GM19240 (cell line): ENCODE measurements around the gene CTNND2.
"Not testable (repeated sequence)": the region's sequence is repeated elsewhere in the genome, so short reads cannot be mapped to it uniquely, and the experiment has no call there.

ENCODE experiments used
- DNase-seq: peaks from one replicate; pipeline ENCODE4 v3.0.0; 2011; ENCODE audit warnings: low spot score; ENCODE audit not compliant: insufficient read length

CTNND2 gene

DNA sequence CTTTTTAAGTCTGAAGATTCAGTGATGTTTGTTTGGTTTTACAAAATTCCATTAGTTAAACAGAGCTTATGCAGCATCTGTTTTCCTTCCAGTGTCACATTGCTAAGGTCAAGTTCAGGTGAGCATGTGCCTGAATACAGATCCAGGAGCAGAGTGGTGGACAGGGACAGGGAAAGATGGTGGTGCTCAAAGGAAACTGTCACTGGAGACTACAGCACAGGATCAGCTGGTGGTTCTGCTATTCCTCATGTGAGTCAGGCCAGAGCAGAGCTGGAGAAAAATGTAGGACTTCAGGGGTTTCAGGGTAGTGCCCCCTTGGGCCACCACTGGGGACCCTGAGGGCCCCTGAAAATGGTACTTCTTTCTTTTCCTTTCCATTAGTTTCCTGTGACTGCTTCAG, 859.7 kb downstream of the CTNND2 start:
- DNase-seq, result no peak

DNA sequence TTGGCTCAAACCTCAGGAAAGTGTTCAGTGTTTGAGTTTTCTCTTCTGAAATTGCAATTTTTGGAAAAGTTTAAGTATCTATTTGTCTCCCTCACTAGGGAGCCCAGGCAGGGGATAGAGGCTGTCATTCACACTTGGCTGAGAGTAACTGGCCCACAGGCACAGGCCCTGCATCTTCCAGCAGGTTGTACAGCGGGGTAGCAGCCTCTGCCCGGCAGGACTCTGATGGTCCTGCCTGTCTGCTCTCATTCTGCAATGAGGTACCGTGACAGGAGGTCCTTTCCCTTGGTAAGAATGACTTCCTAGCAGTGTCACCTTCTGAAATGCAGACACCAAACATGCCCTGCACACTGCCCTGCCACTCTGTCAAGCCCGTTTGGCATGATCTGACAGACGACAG, 860.4 kb downstream of the CTNND2 start:
- DNase-seq, result no peak

DNA sequence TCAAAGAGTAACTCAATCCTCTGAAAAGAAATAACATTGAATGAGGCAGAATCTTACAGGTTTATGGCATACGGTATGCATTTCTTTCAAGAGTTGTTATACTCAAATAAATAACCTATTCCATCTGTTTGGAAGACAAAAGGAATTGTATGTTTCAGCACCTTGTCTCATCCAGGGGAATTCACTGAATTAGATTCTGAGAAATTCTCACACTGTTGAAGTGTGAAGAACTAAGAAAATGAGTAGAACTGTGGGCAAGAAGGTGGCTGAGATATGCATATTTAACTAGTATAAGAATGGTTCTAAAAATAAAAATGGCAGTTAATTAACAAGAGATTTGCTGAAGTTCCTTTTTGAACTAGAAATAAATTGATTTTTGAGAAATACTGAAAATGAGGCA, 863.9 kb downstream of the CTNND2 start:
- DNase-seq, result no peak

DNA sequence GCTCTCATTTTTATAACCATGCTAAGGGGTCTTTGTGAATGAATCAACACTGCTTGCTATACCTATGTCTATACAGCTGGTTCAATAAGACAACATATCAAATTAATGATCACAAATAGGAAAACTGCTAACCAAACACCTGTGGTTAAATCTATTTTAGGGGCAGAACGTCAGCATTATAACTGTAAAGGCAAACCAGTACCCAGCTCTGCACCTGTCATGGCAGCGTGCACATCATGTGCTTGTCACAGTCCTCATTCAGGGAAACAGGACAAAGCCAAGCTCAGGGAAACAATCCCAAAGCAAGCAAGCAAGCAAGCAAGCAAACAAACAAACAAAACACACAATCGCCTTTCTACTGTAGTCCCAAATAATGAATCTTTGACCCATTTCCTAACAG, 865.5 kb downstream of the CTNND2 start:
- no peak for DNase-seq

DNA sequence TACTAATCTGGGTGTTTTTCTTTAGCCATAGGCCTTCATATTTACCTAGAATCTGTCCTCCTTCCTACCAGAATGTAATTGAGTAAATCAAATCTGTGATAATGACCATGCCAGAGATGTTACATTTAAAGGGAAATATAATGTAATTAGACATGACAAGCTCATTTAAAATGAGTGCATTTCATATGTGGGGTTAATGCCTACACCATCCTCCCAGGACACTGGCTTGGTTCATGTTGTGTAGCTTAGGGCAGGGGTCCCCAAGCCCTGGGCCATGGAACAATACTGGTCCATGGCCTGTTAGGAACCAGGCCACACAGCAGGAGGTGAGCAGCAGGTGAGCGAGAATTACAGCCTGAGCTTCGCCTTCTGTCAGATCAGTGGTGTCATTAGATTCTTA, 866.3 kb downstream of the CTNND2 start:
- DNase-seq, result no peak

DNA sequence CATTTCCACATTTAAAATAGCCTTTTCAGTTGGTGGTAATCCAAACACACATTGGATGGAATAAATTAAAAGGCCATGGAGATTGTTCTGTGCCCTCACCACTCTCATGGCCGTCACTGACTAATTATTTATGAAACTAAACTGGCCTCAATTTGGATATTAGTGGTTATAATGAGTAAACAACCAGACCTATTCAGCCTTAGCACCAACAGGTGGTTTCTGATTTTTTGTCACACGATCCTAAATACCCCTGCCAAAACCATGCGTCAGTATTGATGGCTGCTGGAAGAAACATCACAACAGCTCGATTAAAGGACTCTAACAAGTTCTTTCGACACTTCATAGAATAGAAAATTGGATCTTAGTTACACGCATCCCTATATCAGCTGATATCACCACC, 867.2 kb downstream of the CTNND2 start:
- no peak for DNase-seq

DNA sequence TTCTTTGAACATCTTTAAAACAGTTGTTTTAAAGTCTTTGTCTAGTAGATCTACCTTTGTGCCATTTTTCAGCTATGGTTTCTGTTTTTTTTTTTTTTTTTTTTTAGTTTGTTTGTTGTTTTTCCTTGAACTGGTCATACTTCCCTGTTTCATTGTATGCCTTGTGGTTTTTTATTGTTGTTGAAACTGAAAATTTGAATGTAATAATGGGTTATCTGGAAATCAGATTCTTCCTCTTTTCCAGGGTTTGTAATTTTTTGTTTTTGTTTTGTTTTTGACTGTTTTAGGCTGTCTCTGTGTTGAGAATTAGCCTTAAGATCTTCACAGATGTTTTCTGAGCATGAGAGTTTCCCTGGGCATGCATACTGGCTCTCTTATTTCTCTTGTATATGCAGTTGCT, 873.6 kb downstream of the CTNND2 start:
- no peak for DNase-seq

DNA sequence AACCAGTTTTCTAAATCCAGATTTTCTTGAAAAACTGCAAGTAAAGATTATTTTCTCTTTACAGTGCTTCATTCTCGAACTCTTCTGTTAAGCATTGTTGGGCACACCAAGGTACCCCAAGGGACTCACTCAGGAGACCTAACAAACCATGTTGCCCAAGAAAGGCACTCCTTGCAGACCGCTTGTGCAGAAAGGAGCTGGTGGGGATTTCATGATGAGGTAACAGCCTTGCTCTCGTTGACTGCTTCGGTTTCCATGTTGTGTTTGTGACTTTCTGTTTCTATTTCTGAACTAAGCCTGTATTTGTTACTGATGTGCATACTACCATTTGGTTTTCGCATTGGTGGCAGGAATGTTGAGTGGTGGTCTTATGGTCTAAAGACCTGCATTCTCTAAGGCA, 876.6 kb downstream of the CTNND2 start:
- no peak for DNase-seq

DNA sequence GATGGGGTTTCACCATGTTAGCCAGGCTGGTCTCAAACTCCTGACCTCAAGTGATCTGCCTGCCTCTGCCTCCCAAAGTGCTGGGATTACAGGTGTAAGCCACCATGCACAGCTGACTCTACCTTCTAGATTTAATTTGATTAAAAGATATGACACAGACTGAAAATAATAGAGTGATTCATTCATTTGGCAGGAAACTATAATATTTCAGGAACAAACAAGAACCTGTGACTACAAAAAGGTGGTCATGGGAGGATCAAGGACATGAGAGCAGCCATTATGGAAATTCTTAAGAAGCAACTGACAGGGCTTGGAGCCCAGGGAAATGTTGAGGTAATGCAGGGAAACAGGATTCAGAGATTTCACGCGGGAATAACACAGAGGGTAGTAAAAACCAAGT, 877.7 kb downstream of the CTNND2 start:
- DNase-seq, result no peak

DNA sequence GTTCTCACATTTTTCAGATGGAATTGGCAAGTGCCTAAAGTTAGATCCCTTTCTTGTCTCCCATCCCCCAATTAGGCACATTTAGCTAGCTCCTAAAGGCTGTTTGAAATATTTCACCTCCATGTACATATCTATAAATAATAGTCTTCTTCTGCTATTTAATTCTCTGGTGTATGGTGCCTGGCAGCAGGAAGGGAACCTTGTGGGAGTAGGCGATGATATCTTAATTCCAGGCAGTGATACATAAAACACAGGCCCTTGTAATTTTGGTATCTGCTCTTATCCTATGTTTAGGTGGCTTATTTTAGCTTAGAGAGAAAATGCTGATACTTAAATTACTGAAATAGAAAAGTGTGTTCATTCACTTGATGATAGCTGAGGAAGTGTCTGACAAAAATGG, 880.3 kb downstream of the CTNND2 start:
- no peak for DNase-seq

DNA sequence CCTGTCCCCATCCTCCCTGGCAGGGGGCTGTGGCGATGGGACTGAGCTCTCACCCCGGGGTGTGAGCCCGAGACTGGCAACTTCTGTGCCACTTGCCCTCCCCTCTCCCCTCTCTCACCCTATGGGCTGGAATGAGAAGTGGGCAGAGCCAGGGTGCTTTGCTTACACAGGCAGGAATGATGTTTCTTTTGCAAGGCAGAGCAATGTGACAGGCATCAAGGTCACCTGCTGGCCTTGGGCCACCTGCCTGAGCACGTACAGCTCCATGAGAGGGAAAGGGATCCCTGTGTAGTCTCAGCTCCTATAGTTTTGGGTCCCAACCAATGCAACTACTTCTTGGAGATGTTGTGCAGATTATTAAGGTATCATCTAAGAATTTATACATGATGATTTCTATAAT, 890.5 kb downstream of the CTNND2 start:
- no peak for DNase-seq

DNA sequence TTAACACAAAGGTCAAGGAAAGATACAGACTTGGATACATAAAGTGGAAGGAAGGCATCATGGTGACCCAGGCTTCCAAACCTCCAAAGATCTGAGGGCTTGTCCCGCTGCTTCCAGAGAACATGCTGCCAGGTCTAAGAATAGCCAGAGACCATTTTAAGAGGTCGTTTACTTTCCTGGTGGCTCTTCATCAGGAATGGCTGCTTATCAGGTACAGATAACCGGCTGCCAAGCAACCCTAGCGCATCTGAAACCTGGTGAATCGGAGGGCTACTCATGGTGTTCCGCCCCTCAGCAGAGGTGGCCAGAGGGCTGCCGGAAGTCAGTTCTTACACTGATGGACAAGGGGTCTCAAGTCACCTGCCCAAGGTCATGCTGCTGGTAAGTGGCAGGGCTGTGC, 892.0 kb downstream of the CTNND2 start:
- no peak for DNase-seq

DNA sequence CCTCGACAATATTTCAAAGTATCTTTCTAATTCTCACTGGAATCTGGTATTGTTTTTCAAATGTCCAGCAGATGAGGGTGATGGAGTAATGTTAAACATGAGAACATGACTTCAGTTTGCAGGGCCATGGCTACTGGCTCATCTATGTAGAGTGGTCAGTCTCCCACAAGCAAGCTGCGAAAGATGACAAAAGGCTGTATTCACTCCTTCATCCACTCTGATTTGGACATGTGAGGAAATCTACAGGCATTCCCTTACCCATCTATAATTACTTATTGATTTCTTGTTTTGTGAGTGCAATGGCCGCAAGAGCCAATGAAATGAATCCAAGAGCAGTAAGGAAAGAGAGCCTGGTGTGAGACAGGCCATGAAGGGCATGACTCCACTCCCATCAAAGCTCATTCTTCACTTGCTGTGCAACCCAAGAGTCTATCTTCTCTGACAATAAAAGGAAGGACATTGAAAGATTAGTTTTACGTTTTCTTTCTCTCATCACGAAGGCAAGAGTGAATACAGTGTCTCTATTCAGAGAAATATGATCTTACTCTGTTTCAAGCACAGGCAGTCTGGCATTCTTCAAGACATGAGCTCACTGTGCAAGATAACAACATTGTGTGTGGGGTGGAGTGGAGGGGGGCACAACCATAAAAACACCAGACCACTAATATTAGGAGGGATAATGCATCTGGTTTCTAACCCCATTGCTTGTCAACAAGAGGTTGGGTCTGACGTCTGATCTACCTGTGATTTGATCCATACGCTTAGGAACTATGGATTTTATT, 893.6 kb downstream of the CTNND2 start:
- DNase-seq, result no peak

DNA sequence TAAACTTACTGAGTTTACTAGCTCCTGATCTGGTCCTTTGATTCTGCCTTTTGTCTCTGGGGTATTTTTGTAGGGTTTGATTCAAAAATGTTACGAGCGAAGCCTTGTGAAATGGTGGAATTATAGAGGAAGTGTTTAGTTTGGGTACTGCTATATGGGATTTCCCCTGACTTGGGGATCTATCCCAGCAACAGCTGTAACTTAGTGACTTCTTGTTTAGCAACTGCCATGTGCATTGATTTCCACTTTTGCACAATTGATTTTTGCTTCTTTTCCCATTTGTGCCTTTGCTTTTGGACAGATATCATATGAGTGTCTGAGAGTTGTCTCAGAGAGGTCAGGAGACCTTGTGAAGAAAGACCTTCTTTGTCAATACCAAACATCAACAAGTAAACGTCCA, 894.7 kb downstream of the CTNND2 start:
- no peak for DNase-seq

DNA sequence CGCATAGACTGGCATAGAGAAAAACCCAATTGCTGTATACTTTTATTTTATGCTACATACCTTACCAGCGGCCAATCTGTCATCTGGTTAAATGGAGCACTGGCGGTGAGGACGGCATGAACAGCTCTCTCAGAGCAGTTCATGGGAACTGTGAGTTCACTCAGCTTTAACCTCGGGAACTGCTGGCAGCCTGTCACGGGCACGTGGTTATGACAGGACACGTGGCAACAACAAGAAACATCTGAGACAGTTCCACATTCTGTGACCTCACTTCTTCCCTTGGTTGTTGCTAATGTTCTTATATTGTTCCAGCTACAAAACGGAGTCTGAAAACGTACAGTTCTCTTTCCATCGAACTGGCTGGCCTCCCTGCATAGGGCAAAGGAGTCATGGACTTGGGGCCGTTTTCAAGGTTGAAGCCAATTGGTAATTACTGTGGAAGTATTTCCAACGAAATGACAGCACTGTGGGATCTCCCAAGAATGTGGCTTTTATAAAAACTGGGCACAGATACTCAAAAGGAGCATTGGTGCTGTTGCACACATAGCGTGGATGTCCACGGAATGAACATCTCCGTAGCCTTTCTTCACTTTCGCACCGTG, 896.9 kb downstream of the CTNND2 start:
- DNase-seq, result no peak

DNA sequence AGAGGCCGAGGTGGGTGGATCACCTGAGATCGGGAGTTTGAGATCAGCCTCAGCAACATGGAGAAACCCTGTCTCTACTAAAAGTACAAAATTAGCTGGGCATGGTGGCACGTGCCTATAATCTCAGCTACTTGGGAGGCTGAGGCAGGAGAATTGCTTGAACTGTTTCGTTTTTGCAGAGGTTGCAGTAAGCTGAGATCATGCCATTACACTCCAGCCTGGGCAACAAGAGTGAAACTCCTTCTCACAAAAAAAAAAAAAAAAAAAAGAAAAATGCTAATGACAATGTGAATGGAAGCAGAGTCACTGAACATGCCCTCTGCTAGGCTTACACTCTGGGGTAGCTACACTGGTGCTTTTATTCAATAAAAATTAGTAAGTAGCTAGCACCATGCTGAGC, 899.7 kb downstream of the CTNND2 start:
- not testable (repeated sequence) for DNase-seq

DNA sequence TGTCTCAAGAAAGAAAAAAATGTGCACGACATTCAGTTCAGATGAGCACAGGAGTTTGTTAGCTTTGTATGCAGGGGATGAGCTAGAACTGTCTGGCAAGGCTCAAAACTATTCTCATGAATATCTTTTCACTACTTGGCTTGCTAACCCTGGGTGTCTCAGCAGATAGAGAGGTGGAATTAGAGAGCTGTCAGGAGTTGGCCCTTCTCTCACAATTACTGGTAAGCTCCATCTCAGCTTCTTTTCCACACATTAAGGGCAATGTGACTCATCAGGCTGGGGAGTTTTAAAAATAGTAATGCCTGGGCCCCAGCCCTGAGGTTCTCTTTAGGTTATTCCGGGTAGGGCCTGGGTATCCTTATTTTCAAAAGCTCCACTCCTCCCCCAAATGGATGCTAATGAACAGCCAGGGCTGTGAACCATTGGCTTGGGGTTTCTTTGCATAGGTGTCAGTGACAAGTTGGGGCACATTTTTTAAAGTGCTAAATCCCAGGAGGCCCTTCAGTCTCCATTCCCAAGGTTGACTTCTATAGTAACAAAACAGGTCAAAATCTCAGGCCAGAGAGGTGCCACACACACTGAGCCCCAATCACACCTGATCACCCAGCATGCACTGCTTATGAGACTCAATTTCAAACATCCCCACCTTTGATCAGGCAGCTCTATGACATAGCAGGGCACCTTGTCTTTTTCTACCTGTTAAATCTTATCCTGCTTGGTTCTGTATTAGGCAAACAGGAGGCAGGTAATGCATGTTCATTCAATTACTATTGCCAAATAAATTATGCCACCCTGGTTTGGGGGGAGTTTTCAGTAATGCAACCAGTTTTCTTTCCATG, 903.5 kb downstream of the CTNND2 start:
- DNase-seq, result no peak

DNA sequence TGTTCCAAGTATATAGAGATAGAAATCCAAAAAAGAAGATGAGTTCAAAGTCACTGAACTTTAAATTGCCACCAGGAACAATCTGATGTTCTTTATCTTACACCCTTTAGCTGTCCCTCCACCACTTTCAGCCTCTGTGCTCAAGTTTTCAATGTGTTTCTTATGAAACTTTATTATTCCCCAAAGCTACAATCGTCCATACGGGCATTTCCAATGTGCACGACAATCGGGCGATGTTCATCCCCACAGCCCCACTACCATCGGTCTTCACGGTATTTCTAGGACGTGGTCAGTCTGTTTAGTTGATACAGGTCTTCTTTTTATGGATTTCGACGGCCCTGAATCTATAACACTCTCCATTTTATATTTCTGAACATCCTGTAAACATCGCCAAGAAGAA, 904.5 kb downstream of the CTNND2 start:
- no peak for DNase-seq

DNA sequence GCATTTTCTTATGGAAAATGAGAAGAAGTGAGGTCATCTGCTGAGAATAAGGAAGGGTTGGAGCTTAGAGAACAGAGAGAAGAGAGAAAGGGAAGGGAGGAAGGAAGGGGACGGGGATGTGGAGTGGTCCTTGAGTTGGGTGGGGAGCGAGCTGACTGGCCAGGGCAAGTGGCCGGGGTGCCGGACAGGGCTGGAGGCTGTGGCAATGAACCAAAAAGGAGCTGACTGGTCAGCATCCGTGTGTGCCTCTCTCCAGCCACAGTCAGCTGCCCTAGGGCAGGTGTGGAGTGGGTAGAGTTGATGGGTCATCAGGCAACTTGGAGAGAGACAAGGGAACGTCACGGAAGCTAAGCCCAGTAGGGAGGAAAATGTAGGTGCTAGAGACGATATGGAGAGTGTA, 908.4 kb downstream of the CTNND2 start:
- DNase-seq, result no peak

DNA sequence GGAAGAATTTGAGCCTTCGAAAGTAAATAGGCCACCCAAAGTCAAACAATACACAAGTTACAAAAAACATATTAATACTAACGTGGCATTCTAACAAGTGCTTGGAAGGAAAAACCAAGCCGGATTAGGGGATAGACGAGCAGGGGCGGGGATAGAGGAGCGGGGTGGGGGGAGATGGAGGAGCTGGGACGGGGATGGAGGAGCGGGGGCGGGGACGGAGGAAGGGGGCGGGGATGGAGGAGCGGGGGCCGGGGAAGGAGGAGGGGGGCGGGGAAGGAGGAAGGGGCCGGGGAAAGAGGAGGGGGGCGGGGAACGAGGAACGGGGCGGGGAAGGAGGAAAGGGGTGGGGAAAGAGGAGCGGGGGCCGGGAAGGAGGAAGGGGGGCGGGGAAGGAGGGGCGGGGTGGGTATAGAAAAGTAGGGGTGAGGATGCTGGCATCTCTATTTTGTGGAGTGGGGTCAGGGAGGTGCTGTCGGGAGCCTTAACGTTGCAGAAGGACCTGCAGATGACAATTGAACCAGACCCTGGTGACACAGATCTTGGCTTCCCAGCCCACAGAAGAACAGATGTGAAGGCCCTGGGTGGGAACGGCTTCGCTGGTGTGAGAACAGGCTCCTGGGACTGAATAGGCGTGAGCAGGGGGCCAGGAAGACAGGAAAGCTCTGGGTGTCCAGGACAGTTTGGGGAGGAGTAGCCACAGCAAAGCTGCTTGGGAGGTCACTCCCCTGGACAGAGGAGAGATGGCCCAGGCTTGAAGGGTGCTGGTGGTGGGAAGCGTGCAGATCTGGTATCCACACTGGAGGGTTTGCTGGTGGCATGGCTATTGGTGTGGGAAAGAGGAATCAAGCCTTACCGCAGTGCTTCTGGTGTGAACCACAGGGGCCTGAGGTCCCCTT, 909.9 kb downstream of the CTNND2 start:
- no peak for DNase-seq

DNA sequence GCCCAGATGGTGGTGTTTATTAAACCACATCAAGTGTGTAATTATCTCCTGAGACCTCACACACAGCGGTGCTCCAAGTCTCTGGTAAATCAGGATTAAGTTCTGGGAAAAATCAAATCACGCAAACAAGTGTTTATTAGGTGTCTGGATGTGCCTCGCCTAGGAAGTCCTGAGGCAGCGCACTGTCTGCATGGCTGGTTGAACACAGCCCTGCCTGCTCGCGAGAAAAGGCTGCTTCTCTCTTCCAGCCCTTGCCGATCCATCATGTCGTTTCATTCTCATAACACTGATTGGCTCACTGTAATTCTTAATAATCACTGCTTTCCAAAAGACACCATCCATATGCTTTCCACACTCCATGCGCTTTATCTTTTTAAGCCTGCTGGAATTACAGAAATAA, 913.6 kb downstream of the CTNND2 start:
- DNase-seq, result no peak
